ENCODE data around the gene DEF6.
A peak's percentile ranks its signal among the peaks of the same experiment; 100 is the strongest.

DEF6 gene

DNA sequence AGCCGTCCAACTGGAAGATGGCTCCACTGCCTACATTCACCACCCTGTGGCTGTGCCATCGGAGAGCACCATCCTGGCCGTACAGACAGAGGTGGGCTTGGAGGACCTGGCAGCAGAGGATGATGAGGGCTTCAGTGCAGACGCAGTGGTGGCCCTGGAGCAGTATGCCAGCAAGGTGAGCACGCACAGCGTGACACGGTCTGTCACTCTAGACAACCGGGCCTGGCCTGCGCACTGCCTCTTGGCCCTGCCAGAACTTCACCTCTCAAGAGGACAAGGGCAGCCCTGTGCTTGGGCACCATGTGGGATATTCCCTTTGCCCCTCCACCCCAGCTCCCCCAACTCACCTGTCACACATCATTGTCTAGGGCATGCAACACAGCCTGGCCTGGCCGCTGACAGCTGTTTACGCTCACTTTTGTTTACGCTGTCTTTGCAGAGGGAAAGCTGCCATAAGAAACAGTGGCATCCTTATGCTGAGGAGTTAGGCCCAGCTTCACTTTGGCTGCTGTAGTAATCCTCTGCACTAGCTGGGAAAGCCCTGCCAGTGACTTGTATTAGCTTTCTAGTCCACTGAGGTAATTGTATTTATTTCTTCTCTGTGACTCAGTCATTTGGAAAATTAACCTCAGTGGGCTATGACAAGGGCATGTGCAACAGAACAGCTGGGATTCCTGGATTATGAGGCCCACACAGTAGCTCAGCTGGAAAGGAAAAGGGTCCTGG, 9.8 kb upstream of the DEF6 start:
- Mint-ChIP-seq H3K9me3 (no peaks in the 10 kb centered on the region), H3K36me3 (ENCODE audit: low read depth) (peaks cover 40% of the 10 kb centered on the region)

DNA sequence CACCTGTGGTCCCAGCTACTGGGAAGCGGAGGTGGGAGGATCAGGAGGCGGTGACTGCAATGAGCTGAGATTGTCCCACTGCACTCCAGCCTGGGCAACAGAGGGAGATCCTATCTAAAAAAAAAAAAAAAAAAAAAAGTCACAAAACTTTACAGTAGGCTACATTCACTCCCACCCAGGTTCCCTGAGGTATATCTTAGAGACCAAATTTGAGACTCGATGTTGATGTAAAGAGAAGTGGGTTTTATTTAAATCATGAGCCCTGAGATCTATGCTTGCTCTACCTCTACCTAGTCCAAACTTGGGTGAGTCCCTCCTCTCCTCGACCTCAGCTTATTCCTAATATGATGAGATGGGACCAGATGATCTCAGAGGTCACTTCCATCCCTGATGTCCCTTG, 8.8 kb upstream of the DEF6 start:
- TF ChIP-seq, protein P1, sequence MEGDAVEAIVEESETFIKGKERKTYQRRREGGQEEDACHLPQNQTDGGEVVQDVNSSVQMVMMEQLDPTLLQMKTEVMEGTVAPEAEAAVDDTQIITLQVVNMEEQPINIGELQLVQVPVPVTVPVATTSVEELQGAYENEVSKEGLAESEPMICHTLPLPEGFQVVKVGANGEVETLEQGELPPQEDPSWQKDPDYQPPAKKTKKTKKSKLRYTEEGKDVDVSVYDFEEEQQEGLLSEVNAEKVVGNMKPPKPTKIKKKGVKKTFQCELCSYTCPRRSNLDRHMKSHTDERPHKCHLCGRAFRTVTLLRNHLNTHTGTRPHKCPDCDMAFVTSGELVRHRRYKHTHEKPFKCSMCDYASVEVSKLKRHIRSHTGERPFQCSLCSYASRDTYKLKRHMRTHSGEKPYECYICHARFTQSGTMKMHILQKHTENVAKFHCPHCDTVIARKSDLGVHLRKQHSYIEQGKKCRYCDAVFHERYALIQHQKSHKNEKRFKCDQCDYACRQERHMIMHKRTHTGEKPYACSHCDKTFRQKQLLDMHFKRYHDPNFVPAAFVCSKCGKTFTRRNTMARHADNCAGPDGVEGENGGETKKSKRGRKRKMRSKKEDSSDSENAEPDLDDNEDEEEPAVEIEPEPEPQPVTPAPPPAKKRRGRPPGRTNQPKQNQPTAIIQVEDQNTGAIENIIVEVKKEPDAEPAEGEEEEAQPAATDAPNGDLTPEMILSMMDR (IDR thresholded peaks at IDR 0.05), result no peak
- Mint-ChIP-seq H3K4me3 (no peak overlapping the region), H3K9me3 (no peaks in the 10 kb centered on the region), H3K4me1 (no peaks in the 10 kb centered on the region), H3K36me3 (ENCODE audit: low read depth) (peaks cover 31% of the 10 kb centered on the region), H3K27me3 (ENCODE audit: low read depth, poor library complexity) (no peaks in the 10 kb centered on the region), H3K27ac (peak overlapping the region; percentile 54)
- no peak for DNase-seq

More for the DNA sequence above, 9.8 kb upstream of the DEF6 start:
- DNase-seq, result no peak
- peak overlapping the region; percentile 29 for H3K27ac Mint-ChIP-seq
- no peak overlapping the region for H3K4me3 Mint-ChIP-seq
- TF ChIP-seq, protein P1 (IDR thresholded peaks at IDR 0.05), result no peak
- H3K27me3 Mint-ChIP-seq (ENCODE audit: low read depth, poor library complexity), result no peaks in the 10 kb centered on the region
- no peaks in the 10 kb centered on the region for H3K4me1 Mint-ChIP-seq

DNA sequence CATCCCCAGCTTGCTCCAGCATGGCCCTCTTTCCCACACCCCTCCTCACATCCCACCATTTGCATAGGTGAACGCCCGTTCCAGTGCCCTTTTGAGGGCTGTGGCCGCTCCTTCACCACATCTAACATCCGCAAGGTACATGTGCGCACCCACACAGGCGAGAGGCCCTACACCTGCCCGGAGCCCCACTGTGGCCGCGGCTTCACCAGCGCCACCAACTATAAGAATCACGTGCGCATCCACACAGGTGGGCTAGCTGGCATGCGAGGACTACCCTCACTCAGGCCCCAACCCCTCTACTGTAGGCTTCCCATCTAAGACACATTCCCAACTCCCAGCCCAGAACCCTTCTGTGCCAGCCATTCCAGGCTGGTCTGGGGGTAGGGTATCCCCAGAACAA, 6.1 kb upstream of the DEF6 start:
- peak overlapping the region; percentile 74 for H3K27ac Mint-ChIP-seq
- TF ChIP-seq, protein P1 (IDR thresholded peaks at IDR 0.05), result no peak
- peaks cover 22% of the 10 kb centered on the region for H3K36me3 Mint-ChIP-seq (ENCODE audit: low read depth)
- H3K4me1 Mint-ChIP-seq, result no peaks in the 10 kb centered on the region
- no peaks in the 10 kb centered on the region for H3K9me3 Mint-ChIP-seq
- H3K4me3 Mint-ChIP-seq, result no peak overlapping the region
- H3K27me3 Mint-ChIP-seq (ENCODE audit: low read depth, poor library complexity), result no peaks in the 10 kb centered on the region
- no peak for DNase-seq

DNA sequence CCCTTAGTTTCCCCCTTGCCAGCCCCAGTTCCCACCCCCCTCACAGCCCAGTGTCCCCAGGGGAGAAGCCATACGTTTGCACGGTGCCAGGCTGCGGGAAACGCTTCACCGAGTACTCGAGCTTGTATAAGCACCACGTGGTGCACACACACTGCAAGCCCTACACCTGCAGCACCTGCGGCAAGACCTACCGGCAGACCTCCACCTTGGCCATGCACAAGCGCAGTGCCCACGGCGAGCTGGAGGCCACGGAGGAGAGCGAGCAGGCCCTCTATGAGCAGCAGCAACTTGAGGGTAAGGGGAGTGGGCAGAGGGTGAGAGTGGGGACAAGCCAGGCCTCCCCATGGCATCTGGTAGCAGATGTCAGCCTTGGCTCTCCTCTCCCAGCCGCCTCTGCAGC, 5.1 kb upstream of the DEF6 start:
- DNase-seq, result no peak
- Mint-ChIP-seq H3K9me3 (no peaks in the 10 kb centered on the region), H3K27ac (no peak overlapping the region), H3K36me3 (ENCODE audit: low read depth) (peaks cover 12% of the 10 kb centered on the region), H3K4me3 (no peak overlapping the region), H3K27me3 (ENCODE audit: low read depth, poor library complexity) (no peaks in the 10 kb centered on the region), H3K4me1 (peaks cover 3% of the 10 kb centered on the region)
- TF ChIP-seq, protein P1 (IDR thresholded peaks at IDR 0.05), result no peak

DNA sequence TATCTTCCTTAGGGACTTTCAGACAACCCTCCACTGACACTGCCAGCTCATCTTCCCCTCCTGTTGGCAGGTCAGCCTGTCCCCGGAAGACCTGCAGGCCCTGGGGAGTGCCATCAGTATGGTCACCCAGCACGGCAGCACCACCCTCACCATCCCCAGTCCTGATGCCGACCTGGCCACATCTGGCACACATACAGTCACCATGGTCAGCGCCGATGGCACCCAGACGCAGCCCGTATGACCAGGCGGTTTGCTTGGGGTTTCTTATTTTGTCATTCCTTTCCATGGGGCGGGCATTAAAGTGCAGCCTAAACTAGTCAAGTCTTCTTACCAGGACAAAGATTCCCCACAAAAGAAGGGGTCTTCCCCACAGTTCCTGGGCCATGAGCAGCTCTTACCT, 3.9 kb upstream of the DEF6 start:
- Mint-ChIP-seq H3K4me3 (no peak overlapping the region), H3K27me3 (ENCODE audit: low read depth, poor library complexity) (no peaks in the 10 kb centered on the region), H3K27ac (no peak overlapping the region), H3K36me3 (ENCODE audit: low read depth) (peaks cover 12% of the 10 kb centered on the region), H3K4me1 (peaks cover 6% of the 10 kb centered on the region), H3K9me3 (no peaks in the 10 kb centered on the region)
- TF ChIP-seq, protein P1 (IDR thresholded peaks at IDR 0.05), result no peak
- no peak for DNase-seq

DNA sequence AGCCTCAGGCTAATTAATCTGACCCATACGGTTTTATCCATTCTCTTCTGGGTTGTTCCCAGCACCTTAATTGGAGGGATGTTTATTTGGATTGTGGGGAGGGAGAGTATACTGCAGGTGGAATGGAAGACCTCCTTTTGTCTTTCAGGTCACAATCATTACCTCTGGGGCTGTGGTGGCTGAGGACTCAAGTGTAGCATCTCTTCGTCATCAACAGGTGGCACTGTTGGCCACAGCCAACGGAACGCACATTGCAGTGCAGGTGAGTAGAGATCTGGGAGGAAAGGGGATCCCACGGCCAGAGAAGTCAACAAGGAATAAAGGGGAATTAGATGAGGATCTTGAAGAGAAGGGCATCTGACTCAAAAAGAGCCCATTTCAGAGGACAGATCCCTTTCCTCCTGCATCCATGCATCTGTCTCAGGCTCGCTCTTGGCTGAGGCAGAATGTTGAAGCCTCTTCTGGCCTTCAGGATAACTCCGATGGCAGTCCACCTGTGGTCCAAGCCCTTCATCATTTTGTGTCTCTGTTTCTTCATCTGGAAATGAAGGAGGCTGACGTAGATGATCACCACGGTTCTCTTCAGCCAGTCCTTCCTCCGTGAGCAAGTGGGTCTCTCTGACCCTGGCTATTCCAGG, 3.2 kb upstream of the DEF6 start:
- Mint-ChIP-seq H3K4me3 (no peak overlapping the region), H3K9me3 (no peaks in the 10 kb centered on the region)
- DNase-seq, result peak; percentile 50

More for the DNA sequence above, 3.2 kb upstream of the DEF6 start:
- TF ChIP-seq, protein P1 (IDR thresholded peaks at IDR 0.05), result peak; percentile 69
- Mint-ChIP-seq H3K36me3 (ENCODE audit: low read depth) (peaks cover 6% of the 10 kb centered on the region), H3K4me1 (peaks cover 13% of the 10 kb centered on the region), H3K27ac (no peak overlapping the region), H3K27me3 (ENCODE audit: low read depth, poor library complexity) (peaks cover 2% of the 10 kb centered on the region)
